SK-N-SH (cell line): ENCODE measurements around the gene WNT9B. TPM values are rescaled to one million over a fixed set of nuclear protein-coding genes. Genes with fewer than 3 reads are reported as not detected.

Experiments
- CTCF ChIA-PET: fragments of 300-600, 350-600 bp; formaldehyde crosslinking; extraction: SDS; loops from one replicate; lab custom pipeline; 2021; lab: Yijun Ruan, JAX
- POLR2A ChIA-PET: fragments of 350-600 bp; sonication (Branson Sonifier 250); formaldehyde crosslinking; extraction: SDS; loops from one replicate; lab custom pipeline; 2020; ENCODE audit warnings: antibody characterized with exemption, inconsistent platforms; lab: Yijun Ruan, JAX
- DNase-seq: peaks from one replicate; pipeline ENCODE4 v3.0.0; 2012
- H2AFZ ChIP-seq: fragments of 200-600 bp; sonication (generic); 2 replicates; pipeline ENCODE4 v1.8.1; 2016; ENCODE audit warnings: antibody characterized with exemption, mild to moderate bottlenecking, low read depth
- H3F3A ChIP-seq: fragments of 200-600 bp; sonication (generic); replicated peaks from 2 replicates; pipeline ENCODE3; 2016; ENCODE audit warnings: antibody characterized with exemption, mild to moderate bottlenecking; ENCODE audit not compliant: insufficient read depth
- H3K27ac ChIP-seq, 2 experiments: fragments of 200-500 bp in 1 of 2; fragments of 200-600 bp in 1 of 2; sonication (Bioruptor generic) in 1 of 2; sonication (generic), shearing (Covaris generic) in 1 of 2; 2 replicates each; pipeline versions ENCODE4 v1.5.1 to v1.6.1; 2014 to 2016; ENCODE audit warnings: low read depth in 2 of 2, inconsistent platforms in 1 of 2, low read length in 1 of 2, mild to moderate bottlenecking in 1 of 2, mixed read lengths in 1 of 2
- H3K27me3 ChIP-seq: fragments of 200-600 bp; sonication (generic), shearing (Covaris generic); 2 replicates; pipeline ENCODE4 v1.6.1; 2016; ENCODE audit warnings: mixed run types; ENCODE audit not compliant: insufficient read depth
- H3K36me3 ChIP-seq, 2 experiments: fragments of 200-500 bp in 1 of 2; fragments of 200-600 bp in 1 of 2; sonication (Bioruptor generic) in 1 of 2; sonication (generic) in 1 of 2; replicated peaks in 1 of 2; 2 replicates each; pipeline versions ENCODE3 to v1.5.1; 2014 to 2016; ENCODE audit warnings: low read length in 1 of 2, mild to moderate bottlenecking in 1 of 2; ENCODE audit not compliant: insufficient read depth in 2 of 2, control insufficient read depth in 1 of 2
- H3K4me1 ChIP-seq, 2 experiments: fragments of 200-500 bp in 1 of 2; fragments of 200-600 bp in 1 of 2; sonication (Bioruptor generic) in 1 of 2; sonication (generic), shearing (Covaris generic) in 1 of 2; 2 replicates each; pipeline versions ENCODE4 v1.5.1 to v1.6.1; 2014 to 2016; ENCODE audit warnings: low read depth in 1 of 2, low read length in 1 of 2, mixed run types in 1 of 2; ENCODE audit not compliant: insufficient read depth in 2 of 2, control insufficient read depth in 1 of 2
- H3K4me2 ChIP-seq: fragments of 200-600 bp; sonication (generic), shearing (Covaris generic); 2 replicates; pipeline ENCODE4 v1.6.1; 2017; ENCODE audit warnings: mixed run types
- H3K4me3 ChIP-seq, 2 experiments: fragments of 200-500 bp in 1 of 2; fragments of 200-600 bp in 1 of 2; sonication (Bioruptor generic) in 1 of 2; sonication (generic), shearing (Covaris generic) in 1 of 2; 2 replicates each; pipeline versions ENCODE4 v1.5.1 to v1.8.1; 2014 to 2016; ENCODE audit warnings: low read depth in 2 of 2, inconsistent platforms in 1 of 2, low read length in 1 of 2, mild to moderate bottlenecking in 1 of 2, mixed read lengths in 1 of 2, moderate library complexity in 1 of 2
- H3K79me2 ChIP-seq: fragments of 200-600 bp; sonication (generic); 2 replicates; pipeline ENCODE4 v1.8.1; 2017; ENCODE audit warnings: mild to moderate bottlenecking; ENCODE audit not compliant: insufficient read depth
- H3K9ac ChIP-seq: fragments of 200-600 bp; sonication (generic); 2 replicates; pipeline ENCODE4 v1.6.1; 2017; ENCODE audit warnings: mixed run types
- H3K9me2 ChIP-seq: fragments of 200-600 bp; sonication (generic); 2 replicates; pipeline ENCODE4 v1.6.1; 2017; ENCODE audit warnings: mixed run types
- H3K9me3 ChIP-seq: fragments of 200-600 bp; sonication (generic); 2 replicates; pipeline ENCODE4 v1.6.1; 2017; ENCODE audit warnings: mixed run types, mild to moderate bottlenecking, moderate library complexity
- H4K20me1 ChIP-seq: fragments of 200-600 bp; sonication (generic); 2 replicates; pipeline ENCODE4 v1.6.1; 2017; ENCODE audit warnings: mild to moderate bottlenecking, mixed run types; ENCODE audit not compliant: insufficient read depth
- ELF1 ChIP-seq: IDR thresholded peaks from 2 replicates; pipeline ENCODE4 v1.4.0; 2012
- EP300 ChIP-seq, 2 experiments: IDR thresholded peaks; 2 replicates each; pipeline versions ENCODE4 v1.4.0 to v1.6.1; 2012; ENCODE audit warnings: borderline replicate concordance in 1 of 2, low read depth in 1 of 2, low read length in 1 of 2
- FOXJ3 ChIP-seq: sonication (generic); formaldehyde crosslinking; IDR thresholded peaks from 2 replicates; pipeline ENCODE4 v1.5.1; 2020; ENCODE audit warnings: mild to moderate bottlenecking, missing genetic modification reagents
- FOXM1 ChIP-seq: IDR thresholded peaks from 2 replicates; pipeline ENCODE4 v1.4.0; 2012; ENCODE audit warnings: low read depth, mild to moderate bottlenecking
- JUND ChIP-seq: IDR thresholded peaks from 2 replicates; pipeline ENCODE4 v1.4.0; 2012
- MXI1 ChIP-seq: IDR thresholded peaks from 2 replicates; pipeline ENCODE4 v1.6.1; 2012; ENCODE audit warnings: mild to moderate bottlenecking, low read depth, low read length, improper control_type of control experiment
- NFIC ChIP-seq: IDR thresholded peaks from 2 replicates; pipeline ENCODE4 v1.4.0; 2012; ENCODE audit warnings: borderline replicate concordance
- RAD21 ChIP-seq: IDR thresholded peaks from 2 replicates; pipeline ENCODE4 v1.6.1; 2012; ENCODE audit warnings: mild to moderate bottlenecking, low read length
- RFX5 ChIP-seq: IDR thresholded peaks from 2 replicates; pipeline ENCODE4 v1.6.1; 2012; ENCODE audit warnings: mild to moderate bottlenecking, improper control_type of control experiment, low read length
- SIN3A ChIP-seq: IDR thresholded peaks from 2 replicates; pipeline ENCODE4 v1.6.1; 2012; ENCODE audit warnings: low read depth, mild to moderate bottlenecking, low read length, moderate library complexity, borderline replicate concordance
- SMC3 ChIP-seq: IDR thresholded peaks from 2 replicates; pipeline ENCODE4 v1.6.1; 2012; ENCODE audit warnings: low read depth, low read length, improper control_type of control experiment
- TAF1 ChIP-seq: IDR thresholded peaks from 2 replicates; pipeline ENCODE4 v1.6.1; 2012; ENCODE audit warnings: low read depth, mild to moderate bottlenecking, low read length, moderate library complexity, borderline replicate concordance
- TCF12 ChIP-seq: IDR thresholded peaks from 2 replicates; pipeline ENCODE4 v1.4.0; 2012
- YY1 ChIP-seq: IDR thresholded peaks from 2 replicates; pipeline ENCODE4 v1.4.0; 2012; ENCODE audit warnings: low read depth, mild to moderate bottlenecking
- polyA plus RNA-seq, 3 experiments: library from polyadenylated mRNA; depleted of rRNA; stranded (reverse); fragments of >200 nt; gene quantifications; 2 replicates each; pipeline ENCODE4 v1.2.3, GENCODE V29; 2012
- TF ChIP-seq, protein P1 (sequence below): IDR thresholded peaks from 2 replicates; pipeline ENCODE4 v1.4.0; 2012; ENCODE audit warnings: low read depth
- TF ChIP-seq, protein P2 (sequence below): IDR thresholded peaks from 2 replicates; pipeline ENCODE4 v1.4.0; 2012; ENCODE audit warnings: low read depth, borderline replicate concordance
- TF ChIP-seq, protein P3 (sequence below): fragments of 200-600 bp; sonication (generic); IDR thresholded peaks from 2 replicates; pipeline ENCODE4 v1.6.1; 2017; ENCODE audit warnings: antibody characterized with exemption, mild to moderate bottlenecking, moderate library complexity
- TF ChIP-seq, protein P4 (sequence below): IDR thresholded peaks from 2 replicates; pipeline ENCODE4 v1.6.1; 2012; ENCODE audit warnings: mild to moderate bottlenecking, low read depth, low read length, moderate library complexity
- TF ChIP-seq, protein P5 (sequence below): IDR thresholded peaks from 2 replicates; pipeline ENCODE4 v1.4.0; 2012; ENCODE audit warnings: low read depth, borderline replicate concordance
- TF ChIP-seq, protein P6 (sequence below): fragments of 150-350 bp; IDR thresholded peaks from 2 replicates; pipeline ENCODE4 v1.6.1; 2016; ENCODE audit warnings: mild to moderate bottlenecking, low read depth, low read length

Gene WNT9B
- polyA plus RNA-seq, 1 of the 3 experiments (the other 2 are of a cell fraction): not detected

DNA sequence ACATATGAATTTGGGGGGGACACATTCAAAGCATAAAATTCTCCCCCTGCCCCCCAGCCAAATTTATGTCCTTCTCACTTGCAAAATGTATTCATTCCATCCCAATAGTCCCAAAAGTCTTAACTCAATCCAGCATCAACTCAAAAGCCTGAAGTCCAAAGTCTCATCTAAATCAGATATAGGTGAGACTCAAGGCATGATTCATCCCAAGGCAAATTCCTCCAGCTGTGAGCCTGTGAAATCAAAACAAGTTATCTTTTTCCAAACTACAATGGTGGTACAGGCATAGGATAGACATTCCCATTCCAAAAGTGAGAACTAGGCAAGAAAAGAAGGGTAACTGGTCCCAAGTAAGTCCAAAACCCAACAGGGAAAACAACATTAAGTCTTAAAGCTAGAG is 65.7 kb downstream of the WNT9B start:
- TF ChIP-seq ELF1 (no peak), JUND (no peak), SIN3A (no peak), YY1 (no peak), FOXM1 (no peak), MXI1 (no peak), SMC3 (no peak), RAD21 (no peak), FOXJ3 (CRISPR knock-in tag) (no peak), RFX5 (no peak), NFIC (no peak), EP300 (IDR thresholded peaks at IDR 0.05; ENCODE audit: borderline replicate concordance in 1 of 2, low read depth in 1 of 2, low read length in 1 of 2) (no peak), TAF1 (no peak), TCF12 (no peak)
- TF ChIP-seq, protein P1, sequence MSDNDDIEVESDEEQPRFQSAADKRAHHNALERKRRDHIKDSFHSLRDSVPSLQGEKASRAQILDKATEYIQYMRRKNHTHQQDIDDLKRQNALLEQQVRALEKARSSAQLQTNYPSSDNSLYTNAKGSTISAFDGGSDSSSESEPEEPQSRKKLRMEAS: no peak
- TF ChIP-seq, protein P2, sequence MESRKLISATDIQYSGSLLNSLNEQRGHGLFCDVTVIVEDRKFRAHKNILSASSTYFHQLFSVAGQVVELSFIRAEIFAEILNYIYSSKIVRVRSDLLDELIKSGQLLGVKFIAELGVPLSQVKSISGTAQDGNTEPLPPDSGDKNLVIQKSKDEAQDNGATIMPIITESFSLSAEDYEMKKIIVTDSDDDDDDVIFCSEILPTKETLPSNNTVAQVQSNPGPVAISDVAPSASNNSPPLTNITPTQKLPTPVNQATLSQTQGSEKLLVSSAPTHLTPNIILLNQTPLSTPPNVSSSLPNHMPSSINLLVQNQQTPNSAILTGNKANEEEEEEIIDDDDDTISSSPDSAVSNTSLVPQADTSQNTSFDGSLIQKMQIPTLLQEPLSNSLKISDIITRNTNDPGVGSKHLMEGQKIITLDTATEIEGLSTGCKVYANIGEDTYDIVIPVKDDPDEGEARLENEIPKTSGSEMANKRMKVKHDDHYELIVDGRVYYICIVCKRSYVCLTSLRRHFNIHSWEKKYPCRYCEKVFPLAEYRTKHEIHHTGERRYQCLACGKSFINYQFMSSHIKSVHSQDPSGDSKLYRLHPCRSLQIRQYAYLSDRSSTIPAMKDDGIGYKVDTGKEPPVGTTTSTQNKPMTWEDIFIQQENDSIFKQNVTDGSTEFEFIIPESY: no peak
- TF ChIP-seq, protein P3, sequence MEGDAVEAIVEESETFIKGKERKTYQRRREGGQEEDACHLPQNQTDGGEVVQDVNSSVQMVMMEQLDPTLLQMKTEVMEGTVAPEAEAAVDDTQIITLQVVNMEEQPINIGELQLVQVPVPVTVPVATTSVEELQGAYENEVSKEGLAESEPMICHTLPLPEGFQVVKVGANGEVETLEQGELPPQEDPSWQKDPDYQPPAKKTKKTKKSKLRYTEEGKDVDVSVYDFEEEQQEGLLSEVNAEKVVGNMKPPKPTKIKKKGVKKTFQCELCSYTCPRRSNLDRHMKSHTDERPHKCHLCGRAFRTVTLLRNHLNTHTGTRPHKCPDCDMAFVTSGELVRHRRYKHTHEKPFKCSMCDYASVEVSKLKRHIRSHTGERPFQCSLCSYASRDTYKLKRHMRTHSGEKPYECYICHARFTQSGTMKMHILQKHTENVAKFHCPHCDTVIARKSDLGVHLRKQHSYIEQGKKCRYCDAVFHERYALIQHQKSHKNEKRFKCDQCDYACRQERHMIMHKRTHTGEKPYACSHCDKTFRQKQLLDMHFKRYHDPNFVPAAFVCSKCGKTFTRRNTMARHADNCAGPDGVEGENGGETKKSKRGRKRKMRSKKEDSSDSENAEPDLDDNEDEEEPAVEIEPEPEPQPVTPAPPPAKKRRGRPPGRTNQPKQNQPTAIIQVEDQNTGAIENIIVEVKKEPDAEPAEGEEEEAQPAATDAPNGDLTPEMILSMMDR: no peak
- TF ChIP-seq, protein P4, sequence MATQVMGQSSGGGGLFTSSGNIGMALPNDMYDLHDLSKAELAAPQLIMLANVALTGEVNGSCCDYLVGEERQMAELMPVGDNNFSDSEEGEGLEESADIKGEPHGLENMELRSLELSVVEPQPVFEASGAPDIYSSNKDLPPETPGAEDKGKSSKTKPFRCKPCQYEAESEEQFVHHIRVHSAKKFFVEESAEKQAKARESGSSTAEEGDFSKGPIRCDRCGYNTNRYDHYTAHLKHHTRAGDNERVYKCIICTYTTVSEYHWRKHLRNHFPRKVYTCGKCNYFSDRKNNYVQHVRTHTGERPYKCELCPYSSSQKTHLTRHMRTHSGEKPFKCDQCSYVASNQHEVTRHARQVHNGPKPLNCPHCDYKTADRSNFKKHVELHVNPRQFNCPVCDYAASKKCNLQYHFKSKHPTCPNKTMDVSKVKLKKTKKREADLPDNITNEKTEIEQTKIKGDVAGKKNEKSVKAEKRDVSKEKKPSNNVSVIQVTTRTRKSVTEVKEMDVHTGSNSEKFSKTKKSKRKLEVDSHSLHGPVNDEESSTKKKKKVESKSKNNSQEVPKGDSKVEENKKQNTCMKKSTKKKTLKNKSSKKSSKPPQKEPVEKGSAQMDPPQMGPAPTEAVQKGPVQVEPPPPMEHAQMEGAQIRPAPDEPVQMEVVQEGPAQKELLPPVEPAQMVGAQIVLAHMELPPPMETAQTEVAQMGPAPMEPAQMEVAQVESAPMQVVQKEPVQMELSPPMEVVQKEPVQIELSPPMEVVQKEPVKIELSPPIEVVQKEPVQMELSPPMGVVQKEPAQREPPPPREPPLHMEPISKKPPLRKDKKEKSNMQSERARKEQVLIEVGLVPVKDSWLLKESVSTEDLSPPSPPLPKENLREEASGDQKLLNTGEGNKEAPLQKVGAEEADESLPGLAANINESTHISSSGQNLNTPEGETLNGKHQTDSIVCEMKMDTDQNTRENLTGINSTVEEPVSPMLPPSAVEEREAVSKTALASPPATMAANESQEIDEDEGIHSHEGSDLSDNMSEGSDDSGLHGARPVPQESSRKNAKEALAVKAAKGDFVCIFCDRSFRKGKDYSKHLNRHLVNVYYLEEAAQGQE: no peak
- TF ChIP-seq, protein P5, sequence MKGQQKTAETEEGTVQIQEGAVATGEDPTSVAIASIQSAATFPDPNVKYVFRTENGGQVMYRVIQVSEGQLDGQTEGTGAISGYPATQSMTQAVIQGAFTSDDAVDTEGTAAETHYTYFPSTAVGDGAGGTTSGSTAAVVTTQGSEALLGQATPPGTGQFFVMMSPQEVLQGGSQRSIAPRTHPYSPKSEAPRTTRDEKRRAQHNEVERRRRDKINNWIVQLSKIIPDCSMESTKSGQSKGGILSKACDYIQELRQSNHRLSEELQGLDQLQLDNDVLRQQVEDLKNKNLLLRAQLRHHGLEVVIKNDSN: no peak
- TF ChIP-seq, protein P6, sequence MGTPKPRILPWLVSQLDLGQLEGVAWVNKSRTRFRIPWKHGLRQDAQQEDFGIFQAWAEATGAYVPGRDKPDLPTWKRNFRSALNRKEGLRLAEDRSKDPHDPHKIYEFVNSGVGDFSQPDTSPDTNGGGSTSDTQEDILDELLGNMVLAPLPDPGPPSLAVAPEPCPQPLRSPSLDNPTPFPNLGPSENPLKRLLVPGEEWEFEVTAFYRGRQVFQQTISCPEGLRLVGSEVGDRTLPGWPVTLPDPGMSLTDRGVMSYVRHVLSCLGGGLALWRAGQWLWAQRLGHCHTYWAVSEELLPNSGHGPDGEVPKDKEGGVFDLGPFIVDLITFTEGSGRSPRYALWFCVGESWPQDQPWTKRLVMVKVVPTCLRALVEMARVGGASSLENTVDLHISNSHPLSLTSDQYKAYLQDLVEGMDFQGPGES: no peak
- ChIA-PET CTCF (interaction anchor here (1.2 to 1.7 kb wide), 3 partner anchors 9 to 40 kb away, joined by 3 to 4 read pairs (median 4); no protein-coding TSS in a partner anchor), POLR2A (no interaction called here)
- H3K27ac ChIP-seq: no peak overlapping the region
- no peak overlapping the region for H3K4me2 ChIP-seq
- no peaks in the 10 kb centered on the region for H3K9me2 ChIP-seq
- H2AFZ ChIP-seq: no peak overlapping the region
- H3K36me3 ChIP-seq: no peaks in the 10 kb centered on the region
- H3K9me3 ChIP-seq: no peaks in the 10 kb centered on the region
- no peak for DNase-seq
- H4K20me1 ChIP-seq: no peaks in the 10 kb centered on the region
- no peak overlapping the region for H3K9ac ChIP-seq
- no peaks in the 10 kb centered on the region for H3K79me2 ChIP-seq
- peaks cover 3% of the 10 kb centered on the region for H3F3A ChIP-seq
- H3K4me1 ChIP-seq: no peaks in the 10 kb centered on the region
- H3K4me3 ChIP-seq: no peak overlapping the region
- 0 out of 2 replicates have a peak, but pooled peaks cover 4% of the 10 kb centered on the region for H3K27me3 ChIP-seq
